Testis (tissue), 5 donors: Measurements from ENCODE around the gene OR52E4. TPM values are rescaled to one million over a fixed set of nuclear protein-coding genes. Genes with fewer than 3 reads are reported as not detected.

Source experiments
- DNase-seq: peaks from one replicate; pipeline ENCODE4 v3.0.0-alpha.2; 2019
- H3K27ac ChIP-seq, 2 donors: fragments of 200-600 bp; sonication (generic); one replicate each; pipeline ENCODE4 v1.5.1; 2019
- H3K27me3 ChIP-seq: fragments of 200-600 bp; sonication (generic); one replicate; pipeline ENCODE4 v1.5.1; 2019
- H3K36me3 ChIP-seq: fragments of 200-600 bp; sonication (generic); one replicate; pipeline ENCODE4 v1.5.1; 2017; ENCODE audit warnings: low read depth; ENCODE audit errors: missing control alignments
- H3K4me1 ChIP-seq: fragments of 200-600 bp; sonication (generic); one replicate; pipeline ENCODE4 v1.5.1; 2019
- H3K4me3 ChIP-seq, 2 donors: fragments of 200-600 bp; sonication (generic); one replicate each; pipeline ENCODE4 v1.5.1; 2017 to 2019
- H3K9me3 ChIP-seq: fragments of 200-600 bp; sonication (generic); one replicate; pipeline ENCODE4 v1.5.1; 2017
- POLR2A ChIP-seq: fragments of 450-650 bp; IDR thresholded peaks from one replicate; pipeline ENCODE4 v1.6.1; 2017; ENCODE audit warnings: antibody characterized with exemption, mild to moderate bottlenecking, moderate library complexity
- WGBS, 2 donors: methylation state at CpG; one replicate each; pipeline ENCODE4 v1.1.5; 2018; 5-methylcytosine and 5-hydroxymethylcytosine counted together
- intact Hi-C: fragments of 100-400 bp; cut with DNase I; formaldehyde crosslinking; loops from one replicate; pipeline ENCODE4 v1.15.1; 2023; ENCODE audit warnings: low total_unique reads
- long read RNA-seq, 2 donors: transcript quantifications; one replicate each; lab custom pipeline, GENCODE V29; 2026
- polyA plus RNA-seq: library from polyadenylated mRNA; stranded (reverse); fragments of 350-450 nt; fragmentation: Illumina TruSeq; extraction: RNeasy Lipid Tissue Mini Kit (QIAGEN cat#74804); gene quantifications from one replicate; pipeline ENCODE4 v1.2.3, GENCODE V29; 2014; ENCODE audit warnings: low read depth, low replicate concordance; ENCODE audit not compliant: insufficient read depth
- total RNA-seq, 2 donors: library from RNA; depleted of rRNA; stranded (reverse); fragments of >200 nt; gene quantifications; one replicate each; pipeline ENCODE4 v1.2.3, GENCODE V29; 2016
- TF ChIP-seq, protein P1 (sequence below), 3 experiments: fragments of 450-650 bp in 2 of 3; fragments of 200-600 bp in 1 of 3; sonication (generic) in 1 of 3; IDR thresholded peaks; one replicate each; pipeline ENCODE4 v1.5.1; 2016 to 2019; ENCODE audit warnings: antibody characterized with exemption in 3 of 3, mild to moderate bottlenecking in 2 of 3, moderate library complexity in 1 of 3

Gene OR52E4
- total RNA-seq, result not detected
- not detected for polyA plus RNA-seq
- long read RNA-seq, donor 1, result 0 reads
- long read RNA-seq, donor 2, result 0 reads

DNA sequence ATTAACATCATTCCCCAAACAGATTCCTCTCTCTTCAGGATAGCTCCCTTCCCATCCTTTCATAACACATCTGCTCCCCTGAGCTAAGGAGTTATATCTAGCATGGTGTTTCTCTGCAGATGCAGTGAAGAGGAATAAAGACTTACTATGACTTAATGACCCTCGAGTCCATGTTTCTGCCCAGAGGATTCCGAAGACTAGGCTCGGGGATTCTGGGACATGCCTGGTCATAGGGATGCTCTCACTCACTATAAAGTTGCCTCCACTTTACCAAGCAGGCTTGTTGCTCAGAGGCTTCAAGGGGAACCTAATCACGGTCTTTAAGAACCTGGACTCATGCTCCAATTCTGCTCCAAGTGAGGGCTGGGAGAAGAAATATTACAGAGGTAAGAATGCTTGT lies at the start of gene OR52E4:
TSS of gene OR52E4 (plus strand) at position 301 of the 400 bp plus-strand sequence. CDS start 3,664 bp downstream, outside the sequence.
- no peaks in the 10 kb centered on the region for H3K9me3 ChIP-seq
- intact Hi-C loops, result no loop called here
- no peak for TF ChIP-seq POLR2A
- TF ChIP-seq, protein P1, sequence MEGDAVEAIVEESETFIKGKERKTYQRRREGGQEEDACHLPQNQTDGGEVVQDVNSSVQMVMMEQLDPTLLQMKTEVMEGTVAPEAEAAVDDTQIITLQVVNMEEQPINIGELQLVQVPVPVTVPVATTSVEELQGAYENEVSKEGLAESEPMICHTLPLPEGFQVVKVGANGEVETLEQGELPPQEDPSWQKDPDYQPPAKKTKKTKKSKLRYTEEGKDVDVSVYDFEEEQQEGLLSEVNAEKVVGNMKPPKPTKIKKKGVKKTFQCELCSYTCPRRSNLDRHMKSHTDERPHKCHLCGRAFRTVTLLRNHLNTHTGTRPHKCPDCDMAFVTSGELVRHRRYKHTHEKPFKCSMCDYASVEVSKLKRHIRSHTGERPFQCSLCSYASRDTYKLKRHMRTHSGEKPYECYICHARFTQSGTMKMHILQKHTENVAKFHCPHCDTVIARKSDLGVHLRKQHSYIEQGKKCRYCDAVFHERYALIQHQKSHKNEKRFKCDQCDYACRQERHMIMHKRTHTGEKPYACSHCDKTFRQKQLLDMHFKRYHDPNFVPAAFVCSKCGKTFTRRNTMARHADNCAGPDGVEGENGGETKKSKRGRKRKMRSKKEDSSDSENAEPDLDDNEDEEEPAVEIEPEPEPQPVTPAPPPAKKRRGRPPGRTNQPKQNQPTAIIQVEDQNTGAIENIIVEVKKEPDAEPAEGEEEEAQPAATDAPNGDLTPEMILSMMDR (IDR thresholded peaks at IDR 0.05), result no peak
- H3K4me3 ChIP-seq, result no peak within 1 kb of the TSS
- H3K27ac ChIP-seq, result no peak within 1 kb of the TSS
- H3K36me3 ChIP-seq, result no peaks in the 10 kb centered on the region
- WGBS, 2 donors, result 88 to 89% methylated on average over 3 to 4 of the region's 4 CpGs
- no peaks in the 10 kb centered on the region for H3K4me1 ChIP-seq
- DNase-seq, result no peak
- H3K27me3 ChIP-seq, result no peaks in the 10 kb centered on the region

GRCh38 chr11:5831196-5831829 lies 49.1 kb upstream of the OR52E4 start:
- Histone ChIP-seq H3K36me3 (no peaks in the 10 kb centered on the region), H3K9me3 (no peaks in the 10 kb centered on the region), H3K4me1 (no peaks in the 10 kb centered on the region), H3K4me3 (no peak overlapping the region), H3K27me3 (no peaks in the 10 kb centered on the region), H3K27ac (no peak overlapping the region)
- no peak for DNase-seq
- TF ChIP-seq, protein P1 (IDR thresholded peaks at IDR 0.05), result no peak
- TF ChIP-seq POLR2A, result no peak
- intact Hi-C loops, result no loop called here
- 81% methylated on average over 6 of the region's 6 CpGs for WGBS, 2 donors

GRCh38 chr11:5833446-5833845 lies 47.0 kb upstream of the OR52E4 start:
- 67 to 69% methylated on average over 2 of the region's 2 CpGs for WGBS, 2 donors
- DNase-seq, result no peak
- H3K4me1 ChIP-seq, result no peaks in the 10 kb centered on the region

DNA sequence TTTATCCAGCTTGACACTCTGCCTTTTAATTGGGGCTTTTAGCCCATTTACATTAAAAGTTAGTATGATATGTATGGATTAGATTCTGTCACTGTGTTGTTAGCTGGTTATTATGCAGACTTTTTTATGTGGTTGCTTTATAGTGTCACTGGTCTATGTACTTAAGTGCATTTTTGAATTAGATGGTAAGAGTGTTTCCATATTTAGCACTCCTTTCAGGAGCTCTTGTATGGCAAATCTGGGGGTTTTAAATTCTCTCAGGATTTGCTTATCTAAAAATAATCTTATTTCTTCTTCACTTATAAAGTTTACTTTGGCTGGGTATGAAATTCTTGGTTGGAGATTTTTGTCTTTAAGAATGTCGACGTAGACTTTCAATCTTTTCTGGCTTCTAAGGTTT lies 42.7 kb upstream of the OR52E4 start:
- intact Hi-C loops, result no loop called here
- Histone ChIP-seq H3K9me3 (no peaks in the 10 kb centered on the region), H3K4me3 (no peak overlapping the region), H3K36me3 (no peaks in the 10 kb centered on the region), H3K27me3 (no peaks in the 10 kb centered on the region), H3K27ac (no peak overlapping the region), H3K4me1 (no peaks in the 10 kb centered on the region)
- no peak for DNase-seq
- 87 to 90% methylated on average over 2 of the region's 2 CpGs for WGBS, 2 donors
- TF ChIP-seq, protein P1 (IDR thresholded peaks at IDR 0.05), result no peak
- TF ChIP-seq POLR2A, result no peak

More at GRCh38 chr11:5833446-5833845, 47.0 kb upstream of the OR52E4 start:
- intact Hi-C loops, result no loop called here
- H3K36me3 ChIP-seq, result no peaks in the 10 kb centered on the region
- H3K4me3 ChIP-seq, result no peak overlapping the region
- H3K27ac ChIP-seq, result no peak overlapping the region
- TF ChIP-seq, protein P1 (IDR thresholded peaks at IDR 0.05), result no peak
- TF ChIP-seq POLR2A, result no peak
- no peaks in the 10 kb centered on the region for H3K9me3 ChIP-seq
- no peaks in the 10 kb centered on the region for H3K27me3 ChIP-seq

- intact Hi-C loops, result no loop called here
- H3K9me3 ChIP-seq, result no peaks in the 10 kb centered on the region
- no peak for TF ChIP-seq POLR2A
- TF ChIP-seq, protein P1 (IDR thresholded peaks at IDR 0.05), result no peak
- WGBS, 2 donors, result 43 to 100% methylated on average over 1 of the region's 1 CpG
- no peak within 1 kb of the TSS for H3K4me3 ChIP-seq
- H3K36me3 ChIP-seq, result no peaks in the 10 kb centered on the region
- H3K27me3 ChIP-seq, result no peaks in the 10 kb centered on the region
- no peaks in the 10 kb centered on the region for H3K4me1 ChIP-seq
- DNase-seq, result no peak
- no peak within 1 kb of the TSS for H3K27ac ChIP-seq
These were observed 38.6 kb upstream of the OR52E4 start, which contains the start of gene OR52E6 for GRCh38 chr11:5841797-5842196. OR52E6 (minus strand) TSS chr11:5841897; CDS start chr11:5841897, 0 bp downstream.
